ENCODE data around the gene SEPTIN2. TPM values are rescaled to one million over a fixed set of nuclear protein-coding genes. Genes with fewer than 3 reads are reported as not detected.
"Not testable (repeated sequence)": the region's sequence is repeated elsewhere in the genome, so short reads cannot be mapped to it uniquely, and the experiment has no call there.

SEPTIN2 gene
- total RNA-seq, 2 donors from 2014 or later = 143 to 193 TPM

DNA sequence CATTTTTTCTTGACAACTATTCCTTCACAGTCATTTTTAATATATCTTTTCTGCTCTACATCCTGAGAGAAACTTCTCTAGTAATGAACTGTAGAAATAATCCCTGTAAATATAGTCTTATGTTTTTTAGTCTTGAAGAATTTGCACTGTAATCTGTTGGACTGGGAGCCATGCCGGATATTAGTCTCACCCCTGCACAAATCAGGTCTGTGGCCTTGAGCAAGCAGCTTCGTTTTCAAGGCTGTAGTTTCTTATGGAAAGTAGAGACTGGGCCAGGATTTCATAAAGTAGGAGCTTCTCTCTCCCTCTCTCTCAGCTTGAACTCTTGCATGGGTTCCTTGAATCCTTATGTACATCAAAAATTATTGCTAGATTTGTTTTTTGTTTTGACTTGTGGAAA is 49.1 kb downstream of the SEPTIN2 start:
- DNase-seq (ENCODE audit: low spot score) = no peak

DNA sequence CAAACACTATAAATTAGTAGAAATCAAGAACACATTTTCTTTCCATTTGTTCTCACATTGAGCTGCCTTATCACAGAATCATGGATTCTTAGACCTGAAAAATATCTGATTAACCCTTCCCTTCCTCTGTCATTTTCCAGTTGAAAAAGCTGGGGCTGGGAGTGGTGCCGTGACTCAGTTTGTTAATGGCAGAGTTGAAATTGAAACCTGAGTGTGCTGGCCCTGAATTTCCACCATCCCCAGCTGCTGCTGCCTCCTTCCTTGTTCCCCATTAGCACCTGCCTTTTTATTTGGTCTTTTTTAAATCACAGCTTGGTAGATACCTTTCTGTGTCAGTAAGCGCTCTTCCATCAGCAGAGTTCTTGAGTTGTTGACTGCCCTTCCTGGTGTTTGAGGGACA is 51.0 kb downstream of the SEPTIN2 start:
- H3K4me1 ChIP-seq = no peaks in the 10 kb centered on the region
- no peaks in the 10 kb centered on the region for H3K27me3 ChIP-seq
- no peak overlapping the region for H3K27ac ChIP-seq
- no peak overlapping the region for H3K4me3 ChIP-seq
- no peaks in the 10 kb centered on the region for H3K9me3 ChIP-seq
- no peaks in the 10 kb centered on the region for H3K36me3 ChIP-seq
- TF ChIP-seq, protein P1, sequence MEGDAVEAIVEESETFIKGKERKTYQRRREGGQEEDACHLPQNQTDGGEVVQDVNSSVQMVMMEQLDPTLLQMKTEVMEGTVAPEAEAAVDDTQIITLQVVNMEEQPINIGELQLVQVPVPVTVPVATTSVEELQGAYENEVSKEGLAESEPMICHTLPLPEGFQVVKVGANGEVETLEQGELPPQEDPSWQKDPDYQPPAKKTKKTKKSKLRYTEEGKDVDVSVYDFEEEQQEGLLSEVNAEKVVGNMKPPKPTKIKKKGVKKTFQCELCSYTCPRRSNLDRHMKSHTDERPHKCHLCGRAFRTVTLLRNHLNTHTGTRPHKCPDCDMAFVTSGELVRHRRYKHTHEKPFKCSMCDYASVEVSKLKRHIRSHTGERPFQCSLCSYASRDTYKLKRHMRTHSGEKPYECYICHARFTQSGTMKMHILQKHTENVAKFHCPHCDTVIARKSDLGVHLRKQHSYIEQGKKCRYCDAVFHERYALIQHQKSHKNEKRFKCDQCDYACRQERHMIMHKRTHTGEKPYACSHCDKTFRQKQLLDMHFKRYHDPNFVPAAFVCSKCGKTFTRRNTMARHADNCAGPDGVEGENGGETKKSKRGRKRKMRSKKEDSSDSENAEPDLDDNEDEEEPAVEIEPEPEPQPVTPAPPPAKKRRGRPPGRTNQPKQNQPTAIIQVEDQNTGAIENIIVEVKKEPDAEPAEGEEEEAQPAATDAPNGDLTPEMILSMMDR (IDR thresholded peaks at IDR 0.05) = no peak
- DNase-seq (ENCODE audit: low spot score) = no peak

More for the DNA sequence above, 49.1 kb downstream of the SEPTIN2 start:
- TF ChIP-seq, protein P1 (IDR thresholded peaks at IDR 0.05) = no peak
- H3K9me3 ChIP-seq = no peaks in the 10 kb centered on the region
- no peak overlapping the region for H3K4me3 ChIP-seq
- no peaks in the 10 kb centered on the region for H3K36me3 ChIP-seq
- no peak overlapping the region for H3K27ac ChIP-seq
- H3K4me1 ChIP-seq = no peaks in the 10 kb centered on the region
- H3K27me3 ChIP-seq = no peaks in the 10 kb centered on the region

DNA sequence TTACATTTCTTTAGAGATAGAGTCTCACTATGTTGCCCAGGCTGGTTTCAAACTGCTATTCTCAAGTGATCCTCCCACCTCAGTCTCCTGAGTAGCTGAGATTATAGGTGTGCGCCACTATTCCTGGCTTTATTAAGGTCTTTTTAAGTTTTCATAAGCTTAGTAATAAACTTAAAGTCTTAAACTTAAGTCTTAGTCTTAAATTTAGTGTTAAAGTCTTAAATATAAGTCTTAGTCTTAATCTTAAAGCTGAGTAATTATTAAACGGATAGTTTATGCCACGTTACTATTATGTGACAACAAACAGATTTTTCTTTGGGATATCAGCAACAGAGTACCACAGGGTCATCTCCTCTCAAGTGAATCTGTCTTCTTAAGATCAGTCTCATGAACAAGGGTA is 52.9 kb downstream of the SEPTIN2 start:
- no peak for DNase-seq (ENCODE audit: low spot score)
- no peaks in the 10 kb centered on the region for H3K4me1 ChIP-seq
- no peak overlapping the region for H3K4me3 ChIP-seq
- TF ChIP-seq, protein P1 (IDR thresholded peaks at IDR 0.05) = no peak
- no peak overlapping the region for H3K27ac ChIP-seq
- H3K27me3 ChIP-seq = no peaks in the 10 kb centered on the region
- H3K36me3 ChIP-seq = peaks cover 4% of the 10 kb centered on the region
- H3K9me3 ChIP-seq = no peaks in the 10 kb centered on the region

DNA sequence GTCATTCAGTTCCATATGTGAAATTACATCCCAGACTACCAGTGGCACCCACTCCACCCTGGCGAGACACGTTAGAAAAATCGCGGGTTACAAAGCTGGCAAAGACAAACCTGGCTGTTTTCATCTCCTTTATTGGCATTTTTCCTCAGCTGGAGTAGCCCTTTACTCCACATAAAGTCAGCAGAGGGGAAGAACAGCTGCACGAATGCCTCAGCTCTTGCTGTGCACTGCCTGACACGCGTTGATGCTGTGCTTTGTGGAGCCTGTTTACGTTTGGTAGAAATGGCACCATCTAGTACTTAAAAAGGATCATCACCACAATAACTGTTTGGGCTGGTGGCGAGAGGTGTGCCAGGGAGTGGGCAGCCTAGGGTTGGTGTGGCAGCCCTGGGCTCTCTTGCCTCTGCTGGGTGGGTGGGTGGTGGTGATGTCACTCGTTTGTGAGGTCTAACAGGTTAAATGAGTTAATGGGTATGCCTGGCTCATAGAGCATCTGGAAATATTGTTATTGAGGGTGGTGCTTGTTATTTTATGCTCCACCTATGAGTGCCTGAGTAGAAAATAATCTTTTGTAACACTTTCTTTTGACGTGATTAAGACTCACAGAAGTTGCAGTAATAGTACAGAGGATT is 56.8 kb downstream of the SEPTIN2 start:
- Histone ChIP-seq H3K9me3 (no peaks in the 10 kb centered on the region), H3K27ac (no peak overlapping the region), H3K4me3 (no peak overlapping the region), H3K36me3 (peaks cover 16% of the 10 kb centered on the region), H3K27me3 (no peaks in the 10 kb centered on the region), H3K4me1 (no peaks in the 10 kb centered on the region)
- TF ChIP-seq, protein P1 (IDR thresholded peaks at IDR 0.05) = no peak
- DNase-seq (ENCODE audit: low spot score) = no peak

DNA sequence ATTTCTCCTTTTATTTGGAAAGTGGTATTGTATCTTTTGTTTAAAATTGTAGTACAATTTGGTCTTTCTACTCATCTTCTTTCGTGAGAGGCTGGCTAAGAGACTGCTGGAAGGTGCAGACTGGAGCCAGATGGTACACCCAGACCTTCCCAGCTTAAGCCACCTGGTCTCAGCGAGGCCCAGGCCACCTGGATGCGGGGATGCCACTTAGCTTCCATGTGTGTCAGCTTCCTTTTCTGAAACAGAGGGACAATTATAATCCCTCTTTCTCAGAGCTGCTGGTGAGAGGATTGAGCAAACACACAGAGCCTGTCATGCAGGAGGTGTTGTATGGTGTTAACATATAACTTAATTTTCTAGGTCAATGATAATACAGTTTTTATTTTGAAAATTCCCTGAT is 57.7 kb downstream of the SEPTIN2 start:
- Histone ChIP-seq H3K4me3 (no peak overlapping the region), H3K36me3 (peaks cover 16% of the 10 kb centered on the region), H3K4me1 (no peaks in the 10 kb centered on the region), H3K27me3 (no peaks in the 10 kb centered on the region), H3K9me3 (no peaks in the 10 kb centered on the region), H3K27ac (no peak overlapping the region)
- DNase-seq (ENCODE audit: low spot score) = no peak
- TF ChIP-seq, protein P1 (IDR thresholded peaks at IDR 0.05) = no peak

DNA sequence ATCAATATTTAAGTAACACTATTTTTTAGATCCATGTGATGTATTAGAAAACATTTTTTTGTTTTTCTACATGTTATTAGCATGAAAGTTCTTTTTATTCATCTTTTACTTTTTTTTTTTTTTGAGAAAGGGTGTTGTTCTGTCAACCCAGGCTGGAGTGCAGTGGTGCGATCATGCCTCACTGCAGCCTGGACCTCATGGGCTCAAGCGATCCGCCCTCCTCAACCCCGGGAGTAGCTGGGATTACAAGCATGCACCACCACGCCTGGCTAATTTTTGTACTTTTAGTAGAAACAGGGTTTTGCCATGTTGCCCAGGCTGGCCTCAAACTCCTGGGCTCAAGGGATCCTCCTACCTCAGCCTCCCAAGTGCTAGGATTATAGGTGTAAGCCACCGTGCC is 58.2 kb downstream of the SEPTIN2 start:
- not testable (repeated sequence) for H3K4me3 ChIP-seq; H3K27me3 ChIP-seq; H3K4me1 ChIP-seq; H3K9me3 ChIP-seq; DNase-seq (ENCODE audit: low spot score); H3K27ac ChIP-seq
- H3K36me3 ChIP-seq = peaks cover 16% of the 10 kb centered on the region

Data from right atrium auricular region (tissue), 2 donors.